ENCODE data around the gene LYRM7.

DNA sequence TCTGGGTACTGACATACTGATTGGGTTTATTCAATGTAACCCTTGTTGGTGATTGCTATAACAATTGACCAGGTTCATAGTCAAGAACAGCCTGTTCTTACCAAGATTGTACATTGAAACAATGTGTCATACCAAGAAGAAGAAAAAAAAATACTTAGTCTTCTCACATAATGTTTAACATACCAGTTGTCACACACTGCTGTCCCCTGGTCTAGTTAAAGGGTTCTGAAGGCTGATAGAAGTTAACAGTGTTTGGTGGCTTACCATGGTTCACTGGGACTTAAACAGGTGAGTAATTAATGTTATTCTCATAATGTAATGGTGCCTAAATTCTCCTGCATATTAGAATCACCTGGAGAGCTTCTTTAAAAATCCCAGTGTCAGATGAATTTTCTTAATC lies 74.6 kb downstream of the LYRM7 start:
- TF ChIP-seq, protein P1, sequence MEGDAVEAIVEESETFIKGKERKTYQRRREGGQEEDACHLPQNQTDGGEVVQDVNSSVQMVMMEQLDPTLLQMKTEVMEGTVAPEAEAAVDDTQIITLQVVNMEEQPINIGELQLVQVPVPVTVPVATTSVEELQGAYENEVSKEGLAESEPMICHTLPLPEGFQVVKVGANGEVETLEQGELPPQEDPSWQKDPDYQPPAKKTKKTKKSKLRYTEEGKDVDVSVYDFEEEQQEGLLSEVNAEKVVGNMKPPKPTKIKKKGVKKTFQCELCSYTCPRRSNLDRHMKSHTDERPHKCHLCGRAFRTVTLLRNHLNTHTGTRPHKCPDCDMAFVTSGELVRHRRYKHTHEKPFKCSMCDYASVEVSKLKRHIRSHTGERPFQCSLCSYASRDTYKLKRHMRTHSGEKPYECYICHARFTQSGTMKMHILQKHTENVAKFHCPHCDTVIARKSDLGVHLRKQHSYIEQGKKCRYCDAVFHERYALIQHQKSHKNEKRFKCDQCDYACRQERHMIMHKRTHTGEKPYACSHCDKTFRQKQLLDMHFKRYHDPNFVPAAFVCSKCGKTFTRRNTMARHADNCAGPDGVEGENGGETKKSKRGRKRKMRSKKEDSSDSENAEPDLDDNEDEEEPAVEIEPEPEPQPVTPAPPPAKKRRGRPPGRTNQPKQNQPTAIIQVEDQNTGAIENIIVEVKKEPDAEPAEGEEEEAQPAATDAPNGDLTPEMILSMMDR (IDR thresholded peaks at IDR 0.05; ENCODE audit: poor library complexity): no peak
- TF ChIP-seq EZH2 (IDR thresholded peaks at IDR 0.05; ENCODE audit: borderline replicate concordance) (no peak), EZH2phosphoT487 (IDR thresholded peaks at IDR 0.05; ENCODE audit: low read depth, severe bottlenecking, unreplicated experiment) (no peak)
